Left ventricle myocardium inferior (tissue), 1 donor: ENCODE measurements around the gene DSG2. TPM values are rescaled to one million over a fixed set of nuclear protein-coding genes. Genes with fewer than 3 reads are reported as not detected.

Experiments used
- DNase-seq: peaks from one replicate; pipeline ENCODE4 v3.0.0-alpha.2; 2020
- H3K27ac ChIP-seq: fragments of 200-600 bp; replicated peaks from 2 replicates; pipeline ENCODE4 v1.8.0; 2021
- H3K27me3 ChIP-seq: fragments of 200-600 bp; 2 replicates; pipeline ENCODE4 v1.8.0; 2021; ENCODE audit warnings: low read depth
- H3K36me3 ChIP-seq: fragments of 200-600 bp; 2 replicates; pipeline ENCODE4 v1.8.0; 2021
- H3K4me1 ChIP-seq: fragments of 200-600 bp; 2 replicates; pipeline ENCODE4 v1.8.0; 2021
- H3K4me3 ChIP-seq: fragments of 200-600 bp; 2 replicates; pipeline ENCODE4 v1.8.0; 2021; ENCODE audit warnings: mild to moderate bottlenecking, moderate library complexity
- H3K9me3 ChIP-seq: fragments of 200-600 bp; replicated peaks from 2 replicates; pipeline ENCODE4 v1.8.0; 2021
- intact Hi-C: fragments of 100-400 bp; cut with micrococcal nuclease; formaldehyde crosslinking; loops from one replicate; pipeline ENCODE4 v1.11.0; 2022
- total RNA-seq: library from RNA; stranded (reverse); fragmentation: NEBNext Ultra II Directional; extraction: Animal tissue kit (Norgen Biotek cat#: 25700); gene quantifications from one replicate; pipeline ENCODE4 v1.2.1, GENCODE V29; 2021
- TF ChIP-seq, protein P1 (sequence below): fragments of 200-600 bp; IDR thresholded peaks from 2 replicates; pipeline ENCODE4 v1.8.0; 2021; ENCODE audit warnings: antibody characterized with exemption, mild to moderate bottlenecking, borderline replicate concordance
- donor health status: DM: no; HTN: yes; CAD: no; lungs with severe emphysema.

Gene DSG2
- total RNA-seq, 1 donor from 2014 or later: 42.6 TPM

DNA sequence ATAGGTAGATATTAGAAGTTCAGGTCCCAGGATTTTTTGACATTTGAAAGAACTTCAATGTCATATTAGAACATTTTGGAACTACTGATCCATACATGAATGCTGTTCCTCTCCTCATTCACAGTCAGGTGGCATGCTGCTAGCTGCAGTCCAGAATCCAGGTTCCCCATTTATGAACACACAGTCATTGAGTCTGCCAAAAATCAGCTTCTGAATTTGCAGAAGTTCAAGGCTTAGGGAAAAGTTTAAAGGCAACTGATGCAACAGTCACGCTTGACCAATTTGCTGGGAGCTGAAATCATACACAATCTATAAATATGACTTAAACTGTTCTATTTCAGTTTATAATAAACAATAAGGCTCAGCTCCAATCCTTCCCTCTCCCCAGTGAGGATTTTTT is 76.4 kb downstream of the DSG2 start:
- Histone ChIP-seq H3K4me3 (no peak overlapping the region), H3K27me3 (no peaks in the 10 kb centered on the region), H3K4me1 (peaks cover 3% of the 10 kb centered on the region), H3K27ac (no peak overlapping the region), H3K9me3 (no peaks in the 10 kb centered on the region), H3K36me3 (no peaks in the 10 kb centered on the region)
- DNase-seq: no peak
- intact Hi-C loops: no loop called here
- TF ChIP-seq, protein P1, sequence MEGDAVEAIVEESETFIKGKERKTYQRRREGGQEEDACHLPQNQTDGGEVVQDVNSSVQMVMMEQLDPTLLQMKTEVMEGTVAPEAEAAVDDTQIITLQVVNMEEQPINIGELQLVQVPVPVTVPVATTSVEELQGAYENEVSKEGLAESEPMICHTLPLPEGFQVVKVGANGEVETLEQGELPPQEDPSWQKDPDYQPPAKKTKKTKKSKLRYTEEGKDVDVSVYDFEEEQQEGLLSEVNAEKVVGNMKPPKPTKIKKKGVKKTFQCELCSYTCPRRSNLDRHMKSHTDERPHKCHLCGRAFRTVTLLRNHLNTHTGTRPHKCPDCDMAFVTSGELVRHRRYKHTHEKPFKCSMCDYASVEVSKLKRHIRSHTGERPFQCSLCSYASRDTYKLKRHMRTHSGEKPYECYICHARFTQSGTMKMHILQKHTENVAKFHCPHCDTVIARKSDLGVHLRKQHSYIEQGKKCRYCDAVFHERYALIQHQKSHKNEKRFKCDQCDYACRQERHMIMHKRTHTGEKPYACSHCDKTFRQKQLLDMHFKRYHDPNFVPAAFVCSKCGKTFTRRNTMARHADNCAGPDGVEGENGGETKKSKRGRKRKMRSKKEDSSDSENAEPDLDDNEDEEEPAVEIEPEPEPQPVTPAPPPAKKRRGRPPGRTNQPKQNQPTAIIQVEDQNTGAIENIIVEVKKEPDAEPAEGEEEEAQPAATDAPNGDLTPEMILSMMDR: no peak

GRCh38 chr18:31575515-31576257 is 77.7 kb downstream of the DSG2 start:
- TF ChIP-seq, protein P1: no peak
- intact Hi-C loops: no loop called here
- no peaks in the 10 kb centered on the region for H3K27me3 ChIP-seq
- H3K4me3 ChIP-seq: no peak overlapping the region
- H3K4me1 ChIP-seq: peaks cover 3% of the 10 kb centered on the region
- DNase-seq: no peak
- no peak overlapping the region for H3K27ac ChIP-seq
- H3K9me3 ChIP-seq: no peaks in the 10 kb centered on the region
- H3K36me3 ChIP-seq: no peaks in the 10 kb centered on the region

GRCh38 chr18:31576670-31577069 is 78.7 kb downstream of the DSG2 start:
- intact Hi-C loops: no loop called here
- no peak overlapping the region for H3K4me3 ChIP-seq
- no peaks in the 10 kb centered on the region for H3K9me3 ChIP-seq
- DNase-seq: no peak
- no peaks in the 10 kb centered on the region for H3K36me3 ChIP-seq
- no peak overlapping the region for H3K27ac ChIP-seq
- TF ChIP-seq, protein P1: no peak
- no peaks in the 10 kb centered on the region for H3K27me3 ChIP-seq
- peaks cover 3% of the 10 kb centered on the region for H3K4me1 ChIP-seq

DNA sequence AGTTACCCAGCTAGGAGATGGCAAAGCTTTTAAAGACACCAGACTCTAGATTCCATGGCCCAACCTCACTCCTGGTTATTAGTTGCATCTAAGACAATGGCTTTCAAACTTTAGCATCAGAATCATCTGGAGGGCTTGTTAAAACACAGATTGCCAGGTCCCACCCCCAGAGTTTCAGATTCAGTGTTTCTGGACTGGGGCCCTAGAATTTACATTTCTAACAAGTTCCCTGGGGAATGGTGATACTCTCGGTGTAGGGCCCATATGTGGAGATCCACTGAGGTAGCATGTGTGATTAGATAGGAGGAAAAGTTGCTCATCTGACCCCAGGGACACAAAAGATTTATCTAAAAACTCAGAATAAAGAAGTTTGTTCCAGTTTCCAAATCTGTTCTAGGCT is 79.2 kb downstream of the DSG2 start:
- H3K36me3 ChIP-seq: no peaks in the 10 kb centered on the region
- H3K4me1 ChIP-seq: peaks cover 3% of the 10 kb centered on the region
- no peak overlapping the region for H3K27ac ChIP-seq
- no peaks in the 10 kb centered on the region for H3K9me3 ChIP-seq
- TF ChIP-seq, protein P1: no peak
- intact Hi-C loops: no loop called here
- no peak for DNase-seq
- no peaks in the 10 kb centered on the region for H3K27me3 ChIP-seq
- no peak overlapping the region for H3K4me3 ChIP-seq

DNA sequence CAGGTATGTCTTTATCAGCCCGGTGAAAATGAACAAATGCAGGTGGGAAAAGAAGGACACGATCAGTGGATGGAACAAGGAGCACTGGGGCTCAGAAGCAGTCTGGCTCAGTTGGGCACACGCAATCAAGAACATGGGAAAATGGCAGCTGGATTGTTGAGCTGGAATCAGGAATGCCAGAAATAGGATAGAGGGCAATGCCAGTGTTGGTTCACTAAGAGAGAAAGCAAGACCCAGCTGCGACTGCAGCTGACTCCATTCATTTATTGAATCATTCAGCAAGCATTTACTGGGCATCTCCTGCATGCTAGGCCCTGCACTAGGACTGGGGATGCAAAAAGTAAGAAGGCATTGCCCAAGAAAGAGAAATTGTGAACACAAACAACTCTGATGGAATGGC is 80.1 kb downstream of the DSG2 start:
- no peak overlapping the region for H3K27ac ChIP-seq
- H3K4me3 ChIP-seq: no peak overlapping the region
- H3K4me1 ChIP-seq: peaks cover 3% of the 10 kb centered on the region
- no peaks in the 10 kb centered on the region for H3K9me3 ChIP-seq
- H3K36me3 ChIP-seq: no peaks in the 10 kb centered on the region
- TF ChIP-seq, protein P1: no peak
- no peak for DNase-seq
- intact Hi-C loops: no loop called here
- H3K27me3 ChIP-seq: no peaks in the 10 kb centered on the region
